SK-MEL-5 (cell line): ENCODE results near the gene RAB7A. TPM values are rescaled to one million over a fixed set of nuclear protein-coding genes. Genes with fewer than 3 reads are reported as not detected.

Experiments used
- DNase-seq: peaks from one replicate; pipeline ENCODE4 v3.0.0-alpha.2; 2016; ENCODE audit warnings: low read depth, low spot score
- in situ Hi-C: cut with HindIII; loops from 2 replicates; pipeline ENCODE4 v1.10.0; 2016; ENCODE audit warnings: low sequenced_read_pairs, high pct_unique_total_duplicates, low pct_unique_long_range_greater_than_20kb
- polyA plus RNA-seq, 2 experiments: library from polyadenylated mRNA; depleted of rRNA; stranded (reverse); fragments of >200 nt; gene quantifications; 2 replicates each; pipeline ENCODE4 v1.2.3, GENCODE V29; 2015
- total RNA-seq: library from RNA; depleted of rRNA; stranded (reverse); fragments of >200 nt; shearing (Covaris generic); gene quantifications from 2 replicates; pipeline ENCODE4 v1.2.3, GENCODE V29; 2014; rRNA removed

RAB7A gene
- total RNA-seq = 142 and 157 TPM in 2 replicates
- polyA plus RNA-seq (2015; cell fraction: cytosol; rRNA removed) = 514 and 552 TPM in 2 replicates
- 72.6 and 78.9 TPM in 2 replicates for polyA plus RNA-seq (2015; cell fraction: nucleus; rRNA removed)

DNA sequence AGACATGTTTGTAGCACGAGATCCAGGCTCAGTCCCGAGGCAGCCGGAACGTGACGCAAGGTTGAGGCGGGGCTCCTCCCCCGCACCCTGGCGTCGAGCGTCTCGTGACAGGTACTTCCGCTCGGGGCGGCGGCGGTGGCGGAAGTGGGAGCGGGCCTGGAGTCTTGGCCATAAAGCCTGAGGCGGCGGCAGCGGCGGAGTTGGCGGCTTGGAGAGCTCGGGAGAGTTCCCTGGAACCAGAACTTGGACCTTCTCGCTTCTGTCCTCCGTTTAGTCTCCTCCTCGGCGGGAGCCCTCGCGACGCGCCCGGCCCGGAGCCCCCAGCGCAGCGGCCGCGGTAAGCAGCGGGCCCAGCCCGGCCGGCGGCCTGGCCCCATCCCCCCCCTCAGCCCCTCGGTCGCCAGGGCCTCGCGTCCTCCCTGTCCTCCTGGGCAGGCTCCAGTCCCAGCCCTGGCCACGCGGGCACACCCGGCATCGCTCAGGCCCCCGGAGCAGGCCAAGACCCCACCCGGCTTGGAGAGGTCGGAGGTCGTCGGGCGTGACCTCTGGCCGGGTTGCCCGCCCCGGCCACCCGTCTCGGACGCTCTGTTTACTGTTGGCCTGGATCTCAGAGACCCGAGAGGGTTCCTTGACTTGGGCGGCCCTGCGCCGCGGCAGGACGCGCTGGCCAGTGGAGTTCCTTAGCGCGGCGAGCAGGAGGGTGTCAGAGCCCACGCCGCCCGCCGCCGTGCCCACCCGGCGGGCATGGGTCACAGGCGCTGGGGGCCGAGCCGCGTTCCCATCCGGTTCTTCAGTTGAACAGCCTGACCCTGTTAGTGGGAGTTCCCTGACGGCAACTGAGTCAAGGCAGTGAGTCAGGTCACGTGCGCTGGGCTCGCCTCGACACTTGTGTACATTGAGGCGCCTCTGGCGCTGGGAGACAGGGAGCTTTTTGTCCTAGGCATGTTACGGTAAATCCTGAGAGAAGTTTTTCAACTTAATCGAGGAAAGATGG, at the start of gene RAB7A:
TSS of gene RAB7A (plus strand) at position 161 of the 994 bp plus-strand sequence. CDS start 69,185 bp downstream, outside the sequence.
- in situ Hi-C loops = no loop called here

DNA sequence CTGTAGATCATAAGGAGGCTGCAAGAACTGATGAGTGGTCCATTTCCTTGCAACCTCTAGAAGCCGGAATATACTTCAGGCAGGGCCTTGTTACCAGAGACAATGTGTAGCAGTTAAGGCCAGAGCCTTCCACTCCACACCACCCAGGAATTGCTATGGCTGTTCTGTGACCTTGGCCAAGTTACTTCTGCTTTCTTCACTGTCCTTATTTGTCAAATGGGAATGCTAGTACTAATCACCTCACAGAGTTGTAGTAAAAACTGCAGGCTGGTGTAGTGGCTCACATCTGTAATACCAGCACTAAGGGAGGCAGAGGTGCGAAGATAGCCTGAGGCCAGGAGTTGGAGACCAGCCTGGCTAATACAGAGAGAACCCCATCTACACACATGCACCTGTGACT, 46.6 kb upstream of the RAB7A start:
- in situ Hi-C loops = no loop called here
- DNase-seq = no peak

More for the DNA sequence above, at the start of gene RAB7A:
- DNase-seq = peak; percentile 98

DNA sequence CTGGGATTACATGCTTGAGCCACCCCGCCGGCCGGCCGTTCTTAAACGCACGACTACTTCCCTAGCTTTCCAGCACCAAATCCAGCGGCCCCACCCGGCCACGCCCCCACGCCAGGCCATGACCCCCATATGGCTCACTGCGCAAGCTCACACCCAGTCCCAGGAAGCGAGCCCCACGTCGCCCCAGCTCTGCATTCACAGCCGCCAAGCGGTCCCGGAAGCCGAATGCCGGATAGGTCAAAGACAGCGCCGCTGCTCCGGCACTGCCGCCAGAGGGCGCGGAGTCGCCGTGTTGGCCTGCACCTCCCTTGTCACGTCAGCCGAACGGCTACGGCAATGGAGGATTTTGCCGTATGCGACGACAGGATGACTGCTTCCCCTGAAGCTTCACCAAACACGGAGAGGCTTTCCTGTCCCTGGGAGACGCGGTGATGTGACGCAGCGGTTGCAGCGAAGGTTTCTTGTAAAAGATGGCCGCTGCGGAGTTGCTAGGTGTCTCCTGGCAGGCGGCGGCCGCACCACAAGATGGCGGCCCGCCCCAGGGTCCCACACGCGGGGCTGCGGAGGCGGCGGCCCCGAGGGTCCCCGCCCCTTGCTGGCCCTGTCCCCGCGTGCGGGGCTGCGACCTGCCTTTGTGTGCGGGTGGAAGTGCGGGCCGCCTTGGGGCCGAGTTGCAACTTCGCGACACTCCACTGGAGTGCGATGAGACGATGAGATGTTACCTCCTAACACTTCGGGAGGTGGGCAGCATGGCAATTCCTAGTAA, 45.2 kb upstream of the RAB7A start:
- in situ Hi-C loops = no loop called here
- DNase-seq = peak; percentile 98

DNA sequence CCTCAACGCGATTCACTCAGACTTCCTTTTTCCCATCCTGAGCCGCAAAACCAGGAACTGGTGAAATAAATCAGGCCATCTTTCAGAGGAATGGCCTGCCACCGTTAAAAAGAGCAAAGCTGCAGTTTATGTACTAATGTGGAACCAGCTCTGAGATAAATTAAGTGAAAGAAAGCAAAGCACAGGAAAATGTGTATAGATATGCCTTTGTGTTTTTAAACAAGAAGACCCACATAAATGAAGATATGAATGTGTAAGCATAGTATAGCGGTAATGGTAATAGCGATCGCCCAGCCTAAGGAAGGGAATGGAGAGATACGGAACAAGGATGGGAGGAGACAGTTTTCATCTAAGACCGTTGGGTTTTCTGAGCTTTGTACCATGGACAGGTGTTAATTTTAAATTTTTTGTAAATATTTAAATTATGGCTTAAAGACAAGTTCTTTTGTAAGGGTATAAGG, 44.6 kb upstream of the RAB7A start:
- in situ Hi-C loops = no loop called here
- no peak for DNase-seq

DNA sequence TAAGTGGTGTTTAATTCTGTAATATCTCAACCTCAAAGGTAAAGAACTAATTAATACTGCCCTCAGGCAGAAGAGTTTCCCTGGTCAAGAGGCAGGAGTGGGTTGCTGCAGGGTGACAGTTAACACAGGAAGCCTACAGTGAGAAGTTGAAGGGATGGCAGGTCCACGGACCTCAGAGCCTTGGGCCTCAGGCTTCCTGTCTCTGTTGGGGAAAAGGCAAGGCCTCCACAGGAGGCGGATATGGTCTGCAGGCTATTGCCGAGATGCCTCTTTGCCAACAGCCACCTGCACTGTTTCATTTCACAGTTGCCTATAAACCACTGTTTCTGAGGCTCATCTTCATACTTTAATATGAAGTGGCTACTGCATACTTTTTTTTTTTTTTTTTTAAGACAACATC, 42.0 kb upstream of the RAB7A start:
- in situ Hi-C loops = no loop called here
- DNase-seq = no peak

DNA sequence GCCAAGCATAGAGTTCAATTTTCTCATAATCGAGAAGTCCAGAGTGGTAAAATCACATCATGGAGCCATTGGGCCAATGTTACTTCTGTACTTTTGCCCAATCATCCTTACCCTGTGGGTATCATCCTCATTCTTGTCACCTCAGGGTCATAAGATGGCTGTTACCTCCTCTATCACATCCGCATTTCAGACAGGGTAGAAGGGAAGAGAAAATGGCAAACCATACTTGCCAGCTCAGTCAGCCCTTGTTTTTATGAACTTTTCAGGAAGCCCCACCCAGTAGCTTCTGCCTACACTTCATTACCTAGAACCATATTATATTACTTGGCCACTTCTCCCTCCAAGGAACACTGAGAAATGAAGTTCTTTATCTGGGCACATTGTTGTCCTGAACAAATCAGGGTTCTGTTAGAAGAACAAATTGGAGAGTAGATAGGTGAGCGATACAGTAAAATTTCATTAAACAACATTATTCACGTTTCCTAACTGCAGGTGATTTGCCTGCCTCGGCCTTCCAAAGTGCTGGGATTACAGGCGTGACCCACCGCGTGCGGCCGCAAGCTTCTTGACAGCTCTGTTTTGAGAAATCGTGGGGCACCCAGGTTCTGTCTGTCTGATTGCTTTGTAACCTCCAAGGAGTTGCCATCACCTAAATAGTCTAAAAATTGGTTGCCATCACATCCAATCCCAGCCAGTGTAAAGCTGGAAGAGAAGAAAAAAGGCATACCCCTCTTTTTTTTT, 40.8 kb upstream of the RAB7A start:
- no peak for DNase-seq
- in situ Hi-C loops = no loop called here

DNA sequence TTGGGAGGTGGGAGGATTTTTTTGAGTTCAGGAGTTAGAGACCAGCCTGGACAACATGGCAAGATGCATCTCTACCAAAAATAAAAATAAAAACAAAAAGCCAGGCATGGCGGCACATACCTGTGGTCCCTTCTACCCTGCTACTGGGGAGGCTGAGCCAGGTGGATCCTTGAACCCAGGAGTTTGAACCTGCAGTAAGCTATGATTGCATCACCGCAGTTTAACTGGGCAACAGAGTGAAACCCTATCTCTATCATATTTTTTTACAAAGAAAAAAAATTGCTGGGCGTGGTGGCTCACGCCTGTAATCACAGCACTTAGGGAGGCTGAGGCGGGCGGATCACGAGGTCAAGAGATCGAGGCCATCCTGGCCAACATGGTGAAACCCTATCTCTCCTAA, 39.5 kb upstream of the RAB7A start:
- DNase-seq = no peak
- in situ Hi-C loops = no loop called here

DNA sequence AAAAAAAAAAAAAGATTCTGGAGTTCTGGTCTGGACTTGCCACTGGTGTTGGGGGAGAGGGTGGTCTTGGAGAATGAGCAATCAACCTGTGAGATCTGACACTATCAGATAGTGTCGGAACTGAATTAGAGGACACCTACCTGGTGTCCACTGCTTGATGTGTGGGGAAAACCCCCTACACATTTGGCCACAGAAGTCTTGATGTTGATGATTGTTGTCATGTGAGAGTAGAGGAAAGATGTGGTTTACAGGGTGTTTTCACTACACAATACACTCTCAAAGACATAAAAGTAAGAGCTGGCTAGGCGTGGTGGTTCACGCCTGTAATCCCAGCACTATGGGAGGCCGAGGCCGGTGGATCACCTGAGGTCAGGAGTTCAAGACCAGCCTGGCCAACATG, 36.9 kb upstream of the RAB7A start:
- no peak for DNase-seq
- in situ Hi-C loops = no loop called here

DNA sequence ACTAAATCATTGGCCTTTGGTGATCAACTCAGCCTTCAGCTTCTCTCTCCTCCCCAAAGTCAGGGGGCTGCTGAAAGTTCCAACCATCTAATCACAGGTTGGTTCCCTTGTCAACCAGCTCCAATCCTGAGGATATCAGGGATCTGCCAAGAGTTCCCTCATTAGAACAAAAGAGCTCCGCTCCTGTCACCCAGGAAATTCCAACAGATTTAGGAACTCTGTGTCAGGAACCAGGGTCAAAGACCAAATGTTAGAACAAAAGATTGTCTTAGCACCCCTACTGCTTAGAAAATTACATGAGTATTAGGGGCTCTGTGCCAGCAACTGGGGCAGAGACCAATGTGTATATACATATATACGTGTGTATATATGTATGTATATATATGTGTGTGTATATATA, 32.3 kb upstream of the RAB7A start:
- no peak for DNase-seq
- in situ Hi-C loops = no loop called here

DNA sequence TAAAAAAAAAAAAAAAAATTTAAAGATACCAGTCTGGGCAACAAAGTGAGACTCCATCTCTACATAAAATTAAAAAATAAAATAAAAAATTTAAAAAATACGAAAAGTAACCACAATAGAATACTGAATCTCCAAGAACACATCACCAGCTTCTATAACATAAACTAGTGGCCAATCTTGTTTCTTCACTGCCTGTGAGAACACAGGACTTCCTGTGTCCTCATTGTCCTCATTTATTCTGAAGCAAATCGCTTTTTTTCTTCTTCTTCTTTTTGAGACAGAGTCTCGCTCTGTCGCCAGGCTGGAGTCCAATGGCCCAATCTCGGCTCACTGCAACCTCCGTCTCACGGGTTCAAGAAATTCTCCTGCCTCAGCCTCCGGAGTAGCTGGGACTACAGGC, 28.6 kb upstream of the RAB7A start:
- in situ Hi-C loops = no loop called here
- DNase-seq = no peak

DNA sequence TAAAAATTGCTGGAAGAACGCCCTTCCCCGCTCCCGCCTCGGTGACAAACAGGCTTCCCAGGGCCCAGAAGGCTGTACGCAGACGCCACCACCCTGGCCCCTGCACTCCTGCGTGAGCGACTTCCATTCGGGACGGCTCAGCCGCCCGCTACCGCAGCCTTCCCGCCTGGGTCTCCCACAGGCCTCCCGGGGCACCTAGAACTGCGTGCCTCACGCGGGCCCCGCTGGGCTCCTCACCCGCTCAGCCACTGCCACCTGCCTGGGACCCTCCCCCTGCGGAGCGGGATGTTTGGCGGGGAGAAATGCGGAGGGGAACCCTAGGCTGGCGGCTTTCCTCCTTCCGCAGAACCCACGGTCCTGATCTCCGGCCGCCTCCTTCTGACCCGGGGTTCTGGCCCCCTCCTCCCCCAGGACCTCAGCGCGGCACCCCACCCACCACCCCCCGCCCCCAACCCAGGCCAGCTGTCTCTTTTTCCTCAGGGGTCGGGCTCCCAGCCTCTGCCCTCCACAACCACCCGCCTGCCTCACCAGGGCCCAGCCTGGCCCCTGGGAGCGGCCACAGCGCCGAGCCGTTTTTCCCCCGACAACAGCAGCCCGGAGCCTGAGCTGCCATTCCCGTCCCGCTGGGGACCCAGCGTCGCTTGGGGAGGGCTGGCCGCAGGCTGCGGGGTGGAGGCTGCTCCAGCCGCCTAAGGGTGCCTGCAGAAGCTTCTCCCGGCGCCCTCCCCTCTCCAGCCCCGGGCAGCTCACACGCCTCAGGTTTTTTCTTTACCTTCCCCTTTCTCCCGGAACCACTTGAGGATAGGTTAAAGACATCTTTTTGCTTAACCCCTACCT, 27.6 kb upstream of the RAB7A start:
- in situ Hi-C loops = no loop called here

DNA sequence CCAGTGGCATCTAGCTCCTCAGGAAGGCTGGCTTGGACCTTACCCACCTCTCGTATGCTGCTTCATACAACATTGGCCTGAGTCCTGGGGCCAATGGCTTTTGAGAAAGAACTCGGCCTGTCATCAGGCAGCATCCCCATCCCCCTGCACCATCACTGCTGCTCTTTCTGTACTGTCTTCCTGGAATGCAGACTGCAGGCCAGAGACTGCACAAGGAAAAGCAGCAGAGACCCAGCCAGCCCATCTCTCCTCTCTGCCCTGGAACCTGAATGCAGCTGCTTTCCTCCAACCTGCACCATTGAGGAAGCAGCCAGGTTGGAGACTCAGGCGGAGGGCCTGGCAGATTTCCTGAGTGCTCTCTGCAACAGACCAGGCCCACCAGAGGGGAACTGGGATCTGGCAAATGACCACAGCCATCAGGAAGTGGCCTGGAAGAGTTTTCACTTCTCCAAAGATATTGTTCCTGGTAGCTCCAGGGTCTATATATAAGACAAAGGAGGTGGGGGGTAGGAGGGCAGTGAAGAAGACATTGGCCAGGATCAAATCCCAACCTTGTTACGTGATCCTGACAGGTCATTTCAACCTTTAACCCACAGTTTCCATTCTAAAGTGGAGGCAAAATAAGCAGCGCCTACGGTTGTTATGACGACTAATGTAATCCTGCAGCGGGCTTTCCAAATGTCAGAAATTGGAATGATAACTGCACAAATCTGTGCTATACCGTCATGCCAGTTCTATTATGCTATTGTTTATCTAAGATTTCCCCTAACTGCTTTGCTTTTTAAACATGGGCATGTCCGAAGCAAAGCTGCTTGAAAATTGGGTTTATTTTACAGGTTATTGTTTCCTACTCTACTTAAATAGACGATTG, 24.4 kb upstream of the RAB7A start:
- in situ Hi-C loops = no loop called here
- DNase-seq = no peak

More for the DNA sequence above, 27.6 kb upstream of the RAB7A start:
- DNase-seq = no peak

DNA sequence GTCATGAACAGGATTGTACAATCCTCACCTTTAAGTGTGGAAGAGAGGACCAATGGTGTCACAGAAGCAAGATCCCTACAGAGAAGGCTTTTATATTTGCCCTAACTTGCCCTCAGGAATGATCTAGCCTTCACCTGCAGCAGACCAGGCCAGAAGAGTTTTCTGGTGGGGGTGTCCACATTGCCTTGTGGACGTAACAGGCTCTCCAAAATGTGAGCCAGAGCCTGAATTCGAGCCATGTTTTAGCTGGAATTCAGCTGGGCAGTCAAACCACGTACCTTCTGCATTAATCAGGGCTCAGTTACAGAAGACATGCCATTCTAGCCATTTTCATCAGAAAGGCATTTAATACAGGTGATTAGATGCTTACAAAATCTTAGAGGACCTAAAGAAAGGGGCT, 23.6 kb upstream of the RAB7A start:
- in situ Hi-C loops = no loop called here

DNA sequence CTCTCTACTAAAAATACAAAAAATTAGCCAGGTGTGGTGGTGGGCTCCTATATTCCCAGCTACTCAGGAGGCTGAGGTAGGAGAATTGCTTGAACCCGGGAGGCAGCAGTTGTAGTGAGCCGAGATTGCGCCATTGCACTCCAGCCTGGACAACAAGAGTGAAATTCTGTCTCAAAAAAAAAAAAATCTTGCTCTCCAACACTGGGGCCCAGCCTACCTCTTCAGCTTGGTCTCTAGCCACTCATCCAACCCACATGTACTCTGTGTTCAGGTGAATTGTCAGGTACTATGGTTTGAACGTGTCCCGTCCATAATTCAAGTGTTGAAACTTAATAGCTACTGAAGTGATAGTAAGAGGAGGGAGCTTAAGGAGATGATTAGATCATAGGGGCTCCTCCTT, 22.4 kb upstream of the RAB7A start:
- in situ Hi-C loops = no loop called here
- DNase-seq = no peak

More for the DNA sequence above, 23.6 kb upstream of the RAB7A start:
- DNase-seq = no peak

DNA sequence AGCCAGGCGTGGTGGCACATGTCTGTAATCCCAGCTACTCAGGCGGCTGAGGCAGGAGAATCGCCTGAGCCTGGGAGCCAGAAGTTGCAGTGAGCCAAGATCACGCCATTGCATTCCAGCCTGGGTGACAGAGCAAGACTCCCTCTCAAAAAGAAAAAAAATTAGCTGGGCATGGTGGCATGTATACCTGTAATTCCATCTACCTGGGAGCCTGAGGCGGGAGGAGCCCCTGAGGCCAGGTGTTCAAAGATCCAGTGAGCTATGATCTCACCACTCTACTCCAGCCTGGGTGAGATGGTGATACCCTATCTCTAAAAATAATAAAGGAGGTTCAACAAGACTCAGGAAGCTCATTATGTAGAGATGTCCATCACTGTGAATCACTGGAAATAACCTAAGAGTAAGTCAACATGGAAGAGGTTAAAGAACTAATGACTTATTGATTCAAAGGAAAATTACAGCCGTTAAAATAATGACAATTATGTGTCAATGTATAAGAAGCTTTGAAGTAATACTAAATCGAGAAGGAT, 19.8 kb upstream of the RAB7A start:
- DNase-seq = no peak
- in situ Hi-C loops = no loop called here
